Inflammatory macrophage treated with lipopolysaccharide for 1 hour (primary cell): ENCODE data around the gene CHST9.
"Not testable (repeated sequence)": the region's sequence is repeated elsewhere in the genome, so short reads cannot be mapped to it uniquely, and the experiment has no call there.

Experiments used
- DNase-seq, 2 donors: peaks; one replicate each; pipeline ENCODE4 v3.0.0-alpha.2; 2020 to 2022

Gene CHST9, protein sequence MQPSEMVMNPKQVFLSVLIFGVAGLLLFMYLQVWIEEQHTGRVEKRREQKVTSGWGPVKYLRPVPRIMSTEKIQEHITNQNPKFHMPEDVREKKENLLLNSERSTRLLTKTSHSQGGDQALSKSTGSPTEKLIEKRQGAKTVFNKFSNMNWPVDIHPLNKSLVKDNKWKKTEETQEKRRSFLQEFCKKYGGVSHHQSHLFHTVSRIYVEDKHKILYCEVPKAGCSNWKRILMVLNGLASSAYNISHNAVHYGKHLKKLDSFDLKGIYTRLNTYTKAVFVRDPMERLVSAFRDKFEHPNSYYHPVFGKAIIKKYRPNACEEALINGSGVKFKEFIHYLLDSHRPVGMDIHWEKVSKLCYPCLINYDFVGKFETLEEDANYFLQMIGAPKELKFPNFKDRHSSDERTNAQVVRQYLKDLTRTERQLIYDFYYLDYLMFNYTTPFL

DNA sequence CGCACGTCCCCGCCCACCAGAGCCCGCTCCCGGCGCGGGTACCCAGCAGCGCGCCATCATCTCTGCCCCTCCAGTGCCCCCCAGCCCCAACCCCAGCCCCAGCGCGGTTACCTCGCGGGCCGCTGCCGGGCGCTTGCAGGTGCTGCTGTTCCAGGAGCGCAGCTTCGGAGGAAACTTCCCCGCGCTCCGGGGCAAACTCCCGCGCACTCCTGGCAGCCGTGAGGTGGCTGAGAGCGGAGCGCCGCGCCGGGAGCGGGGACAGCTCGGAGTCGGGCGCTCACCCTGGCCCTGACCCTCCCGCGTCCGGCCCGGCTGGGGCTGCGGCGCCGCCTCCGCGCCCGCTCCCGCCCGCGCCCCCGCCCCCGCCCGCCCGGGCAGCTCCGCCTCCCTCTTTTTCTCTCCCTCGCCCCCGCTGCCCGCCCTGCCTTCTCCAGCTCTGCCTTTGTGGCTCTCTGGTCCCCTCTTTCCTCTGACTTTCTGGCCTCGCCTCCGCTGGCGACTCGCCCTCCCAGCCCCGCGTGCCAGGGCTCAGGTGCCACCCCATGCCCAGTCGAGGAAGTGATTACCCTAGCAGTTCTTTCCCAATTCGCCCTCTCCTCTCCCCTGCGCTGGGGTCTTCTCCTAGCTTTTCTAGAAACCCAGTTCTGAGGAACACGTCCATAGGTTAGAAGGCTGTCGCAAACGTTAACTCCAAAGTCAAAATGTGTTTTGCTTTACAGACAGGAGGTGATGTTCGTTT lies at the start of gene CHST9:
Gene CHST9 (minus strand): TSS at position 284 of the 739 bp plus-strand sequence. CDS start 42,499 bp downstream, outside the sequence.
- DNase-seq: no peak

DNA sequence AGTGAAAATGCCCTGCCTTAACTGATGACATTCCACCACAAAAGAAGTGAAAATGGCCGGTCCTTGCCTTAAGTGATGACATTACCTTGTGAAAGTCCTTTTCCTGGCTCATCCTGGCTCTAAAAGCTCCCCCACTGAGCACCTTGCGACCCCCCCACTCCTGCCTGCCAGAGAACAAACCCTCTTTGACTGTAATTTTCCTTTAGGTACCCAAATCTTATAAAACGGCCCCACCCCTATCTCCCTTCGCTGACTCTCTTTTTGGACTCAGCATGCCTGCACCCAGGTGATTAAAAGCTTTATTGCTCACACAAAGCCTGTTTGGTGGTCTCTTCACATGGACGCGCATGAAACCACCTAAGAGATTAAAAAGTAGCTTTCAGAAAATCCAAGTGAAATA lies 47.2 kb upstream of the CHST9 start:
- not testable (repeated sequence) for DNase-seq

DNA sequence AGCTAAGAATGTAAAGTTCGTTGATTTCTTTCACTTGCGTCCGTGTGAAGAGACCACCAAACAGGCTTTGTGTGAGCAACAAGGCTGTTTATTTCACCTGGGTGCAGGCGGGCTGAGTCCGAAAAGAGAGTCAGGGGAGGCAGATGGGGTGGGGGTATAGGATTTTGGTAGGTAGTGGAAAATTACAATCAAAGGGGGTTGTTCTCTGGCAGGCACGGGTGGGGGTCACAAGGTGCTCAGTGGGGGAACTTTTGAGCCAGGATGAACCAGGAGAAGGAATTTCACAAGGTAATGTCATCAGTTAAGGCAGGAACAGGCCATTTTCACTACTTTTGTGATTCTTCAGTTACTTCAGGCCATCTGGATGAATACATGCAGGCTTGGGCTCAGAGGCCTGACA lies 46.6 kb upstream of the CHST9 start:
- DNase-seq: not testable (repeated sequence)

DNA sequence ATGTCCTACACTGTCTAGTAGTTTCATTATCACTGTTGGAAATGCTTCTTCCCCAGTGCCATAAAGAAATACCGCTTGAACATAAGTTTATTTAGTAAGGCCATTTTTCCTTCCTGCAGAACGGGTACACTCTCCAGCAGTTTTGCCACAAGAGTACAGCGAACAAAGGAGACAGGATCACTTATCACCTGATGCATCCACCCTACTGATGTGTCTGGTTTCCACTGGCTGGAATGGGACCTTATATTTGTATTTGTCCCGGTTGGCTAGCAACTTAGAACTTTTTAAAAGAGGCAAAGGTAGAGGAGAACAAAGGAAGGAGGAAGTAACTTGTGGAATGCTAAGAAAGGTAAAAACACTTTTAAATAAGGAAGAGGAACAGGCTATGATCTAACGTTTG lies 46.1 kb upstream of the CHST9 start:
- DNase-seq: not testable (repeated sequence)

DNA sequence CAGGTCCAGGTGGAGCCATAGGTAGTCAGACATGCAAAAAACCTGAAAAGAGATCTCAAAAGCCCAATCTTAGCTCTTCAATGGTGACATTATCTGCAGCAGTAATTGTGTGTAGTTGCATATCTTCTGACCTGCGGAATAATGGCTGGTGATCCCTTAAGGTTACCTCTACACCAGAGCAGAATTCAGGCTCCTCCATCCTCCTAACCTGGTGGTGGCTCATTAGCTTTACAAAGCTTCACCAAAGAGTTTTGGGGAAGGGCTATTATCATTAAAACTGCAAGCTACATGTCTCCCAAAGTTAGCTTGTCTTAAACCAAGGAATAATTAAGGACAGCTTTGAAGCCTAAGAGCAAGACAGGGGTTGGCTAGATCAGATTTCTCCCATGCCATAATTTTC lies 42.6 kb upstream of the CHST9 start:
- DNase-seq: no peak

DNA sequence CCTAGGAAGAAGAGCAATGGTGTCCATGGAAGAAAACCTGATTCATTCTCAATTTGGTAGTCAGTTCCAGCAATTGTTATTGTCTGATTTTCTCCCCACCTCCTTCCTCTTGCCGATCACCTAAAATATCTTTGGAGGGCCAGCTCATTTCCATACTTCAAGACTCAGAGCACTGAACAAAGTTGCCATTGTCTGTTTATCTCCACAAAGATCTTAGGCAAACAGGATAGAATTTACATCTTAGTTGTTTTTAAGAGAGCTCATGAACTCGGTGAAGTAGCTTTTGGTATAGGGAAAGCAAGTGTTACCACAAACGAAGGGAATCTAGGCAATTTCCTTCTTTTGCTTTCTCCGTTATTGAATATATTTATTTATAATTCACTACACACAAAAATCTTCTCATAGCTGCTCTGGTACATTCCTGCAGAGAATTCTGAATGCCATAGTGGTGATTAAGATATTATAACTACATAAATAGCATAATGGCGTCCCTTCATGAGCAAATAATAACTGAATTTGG lies 41.5 kb upstream of the CHST9 start:
- no peak for DNase-seq

DNA sequence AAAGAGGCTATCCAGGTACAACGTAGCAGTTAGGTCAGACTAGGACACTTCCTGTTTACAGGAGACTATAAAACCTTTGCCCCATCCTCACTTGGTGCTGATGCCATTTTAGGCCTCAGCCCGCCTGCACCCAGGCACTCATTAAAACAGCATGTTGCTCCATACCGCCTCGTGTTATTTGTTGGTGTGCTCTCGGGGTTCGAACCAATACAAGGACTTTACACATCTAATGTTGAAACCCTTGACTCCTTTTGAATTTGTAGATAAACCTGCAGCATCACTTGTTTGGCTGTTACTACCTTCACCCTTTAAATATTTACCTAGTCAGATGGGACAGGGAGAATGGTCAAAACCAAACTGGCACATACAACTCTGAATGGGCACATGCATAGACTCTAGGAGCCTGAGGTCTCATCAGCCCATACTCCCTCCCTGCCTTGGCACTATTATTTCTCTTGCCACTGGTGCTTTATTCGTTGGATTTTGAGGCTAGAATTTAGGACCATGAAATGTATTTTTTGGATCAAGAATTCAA lies 40.9 kb upstream of the CHST9 start:
- DNase-seq: no peak

DNA sequence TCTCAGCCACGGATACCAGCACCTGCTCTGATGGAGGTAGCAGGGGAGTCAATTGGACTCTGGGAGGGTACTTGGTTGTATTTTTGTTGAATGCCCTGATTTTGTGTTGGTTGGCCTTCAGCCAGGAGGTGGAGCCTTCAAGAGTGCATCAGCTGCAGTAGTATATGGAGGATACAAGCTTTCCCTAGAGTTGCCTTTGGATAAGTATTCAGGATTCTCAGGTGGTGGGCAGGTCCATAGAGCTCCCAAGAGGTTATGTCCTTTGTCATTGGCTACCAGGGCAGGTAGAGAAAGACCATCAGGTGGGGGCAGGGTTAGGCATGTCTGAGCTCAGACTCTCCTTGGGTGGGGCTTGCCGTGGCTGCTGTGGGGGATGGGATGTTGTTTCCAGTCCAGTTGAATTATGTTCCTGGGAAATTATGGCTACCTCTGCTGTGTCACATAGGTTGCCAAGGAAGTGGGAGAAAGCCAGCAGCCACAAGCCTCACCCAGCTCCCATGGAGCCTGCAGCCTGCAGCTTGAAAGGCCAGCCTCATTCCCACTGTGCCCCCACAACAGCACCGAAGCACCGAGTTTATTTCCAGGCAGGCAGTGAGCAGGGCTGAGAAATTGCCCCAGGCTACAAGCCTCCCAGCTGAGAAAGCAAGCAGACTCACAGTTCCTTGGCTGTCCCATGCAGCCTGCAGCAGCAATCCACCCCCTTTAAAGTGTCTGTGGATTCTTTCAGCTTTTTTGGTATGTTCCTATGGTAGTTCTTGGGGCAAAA lies 38.6 kb upstream of the CHST9 start:
- DNase-seq: no peak

DNA sequence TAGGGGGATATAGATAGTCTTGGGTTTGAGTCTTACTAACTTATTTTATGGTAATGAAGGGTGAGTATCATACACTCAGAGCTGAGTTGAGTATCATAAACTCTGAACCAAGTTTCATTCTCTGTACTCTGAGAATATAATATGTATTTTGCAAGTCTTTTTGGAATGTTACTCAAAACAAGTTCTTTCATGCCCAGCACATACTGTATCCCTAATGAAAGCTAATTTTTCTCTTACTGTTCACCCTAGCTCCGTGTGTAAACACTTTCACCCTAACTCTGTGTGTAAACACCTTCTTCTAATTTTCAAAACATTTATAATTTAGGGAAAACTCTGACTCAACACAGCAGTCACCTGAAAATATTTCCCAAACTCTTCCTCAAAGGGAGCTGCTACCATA lies 29.7 kb upstream of the CHST9 start:
- DNase-seq: no peak

DNA sequence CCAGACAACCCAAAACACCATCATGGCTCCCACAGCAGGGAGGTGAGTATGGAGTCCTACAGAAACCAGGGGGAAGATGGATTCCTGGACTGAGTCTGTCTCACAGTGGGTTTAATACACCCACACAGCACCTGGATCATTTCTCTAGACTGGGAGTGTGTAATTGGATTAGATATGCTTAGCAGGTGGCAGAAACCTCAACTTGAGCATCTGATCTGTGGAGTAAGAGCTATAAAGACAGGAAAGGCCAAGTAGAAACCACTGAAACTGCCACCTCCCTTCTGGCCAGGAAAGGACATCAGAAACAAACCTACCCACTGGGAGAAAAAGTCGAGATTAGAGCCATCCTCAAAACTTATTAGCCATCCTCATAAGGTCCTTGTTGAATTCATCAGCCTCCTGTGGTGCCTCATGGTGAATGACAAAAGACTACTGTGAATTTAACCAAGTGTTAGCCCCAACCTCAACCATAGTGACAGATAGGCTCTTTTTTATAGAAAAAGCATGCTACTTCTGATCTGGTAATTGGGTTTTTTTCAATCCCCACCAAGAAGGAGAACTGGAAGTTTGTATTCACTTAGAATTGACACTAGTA lies 28.1 kb upstream of the CHST9 start:
- DNase-seq: no peak

DNA sequence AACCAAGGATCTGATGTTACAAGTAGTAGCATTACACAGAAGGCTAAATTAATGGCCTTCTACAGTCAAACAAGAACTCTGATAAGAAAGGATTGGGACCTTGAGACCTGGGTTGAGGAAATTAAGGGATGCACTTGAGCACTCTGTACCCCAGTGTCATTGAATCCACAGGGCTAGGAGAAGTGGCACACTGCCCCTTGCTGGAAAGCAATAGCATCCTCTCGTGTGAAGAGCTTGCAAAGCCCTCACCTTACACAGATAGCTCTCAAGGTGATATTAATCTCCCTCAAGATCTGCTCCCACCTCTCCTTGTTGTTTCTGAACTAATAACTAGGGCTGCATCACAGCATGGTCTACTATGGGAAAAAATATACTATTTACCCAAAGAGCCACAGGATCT lies 26.5 kb upstream of the CHST9 start:
- no peak for DNase-seq

DNA sequence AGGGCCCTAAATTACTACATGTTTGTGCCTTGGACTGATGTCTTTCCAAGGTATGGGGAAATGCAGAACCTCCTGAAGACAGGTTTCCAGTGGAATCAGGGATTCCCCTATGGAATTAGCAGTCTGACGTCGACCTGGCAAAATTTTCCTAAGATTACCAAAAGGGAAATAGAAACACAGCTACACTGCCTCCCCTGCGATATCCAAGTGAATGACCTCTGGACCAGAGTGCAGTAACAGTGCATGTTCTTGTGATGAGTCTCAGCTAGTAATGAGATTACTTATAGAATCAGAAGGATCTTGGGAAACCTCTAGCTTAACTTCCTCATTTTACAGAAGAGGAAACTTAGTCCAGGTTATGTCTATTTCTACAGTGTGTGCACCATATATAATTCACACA lies 21.3 kb upstream of the CHST9 start:
- DNase-seq: no peak

DNA sequence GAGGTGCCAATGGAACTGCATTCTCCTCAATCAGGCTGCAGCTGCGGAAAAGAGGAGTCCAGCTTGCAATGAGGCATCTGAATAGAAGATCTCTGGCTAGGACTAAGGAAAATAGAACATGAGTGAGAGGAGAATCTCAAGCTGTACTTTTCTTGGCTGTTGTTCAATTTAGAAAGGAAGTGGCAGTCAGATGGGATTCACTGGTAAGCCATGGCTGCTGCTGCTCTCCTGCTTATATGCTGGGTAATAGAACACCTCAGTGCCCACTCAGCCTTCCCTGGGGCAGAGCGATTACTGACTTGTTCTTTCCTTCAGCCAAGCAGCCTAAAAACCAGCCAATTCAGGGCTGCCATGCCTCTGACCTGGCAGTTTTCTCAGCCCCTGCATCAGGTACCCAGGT lies 17.6 kb upstream of the CHST9 start:
- DNase-seq: no peak

DNA sequence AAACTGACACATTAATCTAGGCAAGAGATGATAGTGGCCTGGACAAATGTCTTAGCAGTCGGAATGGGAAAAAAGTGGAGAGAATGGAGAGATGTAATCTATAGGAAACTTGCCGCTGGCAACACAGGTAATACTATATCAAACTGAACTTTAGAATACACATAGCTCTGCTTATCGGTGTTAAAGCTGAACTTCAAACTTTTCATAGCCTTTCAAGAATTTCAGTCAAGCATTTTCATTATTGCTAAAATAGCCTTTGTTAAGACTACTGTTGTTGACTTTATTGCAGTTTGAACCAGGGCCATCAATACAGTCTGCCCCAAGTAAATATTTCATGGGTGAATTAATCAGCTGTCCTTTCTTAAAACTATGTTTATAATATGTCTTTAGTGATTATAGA lies 12.9 kb upstream of the CHST9 start:
- no peak for DNase-seq

DNA sequence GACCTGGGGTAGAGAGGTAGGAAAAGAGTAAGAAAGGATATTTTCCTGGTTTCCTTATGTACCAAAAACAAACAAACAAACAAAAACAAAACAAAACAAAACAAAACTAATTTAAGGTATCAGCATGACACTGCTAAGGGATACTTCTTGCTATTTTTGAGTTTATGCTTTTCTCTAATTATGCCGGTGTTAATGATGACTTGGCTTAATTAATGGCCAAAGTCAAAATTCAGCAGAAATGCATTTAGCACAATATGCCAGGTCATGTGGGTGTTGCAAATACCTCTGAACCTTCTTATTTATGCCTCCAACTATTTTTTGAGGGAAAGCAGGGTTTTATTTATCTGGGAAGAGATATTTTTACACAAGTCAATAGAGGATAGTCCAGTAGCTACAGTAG lies 3.2 kb upstream of the CHST9 start:
- no peak for DNase-seq

DNA sequence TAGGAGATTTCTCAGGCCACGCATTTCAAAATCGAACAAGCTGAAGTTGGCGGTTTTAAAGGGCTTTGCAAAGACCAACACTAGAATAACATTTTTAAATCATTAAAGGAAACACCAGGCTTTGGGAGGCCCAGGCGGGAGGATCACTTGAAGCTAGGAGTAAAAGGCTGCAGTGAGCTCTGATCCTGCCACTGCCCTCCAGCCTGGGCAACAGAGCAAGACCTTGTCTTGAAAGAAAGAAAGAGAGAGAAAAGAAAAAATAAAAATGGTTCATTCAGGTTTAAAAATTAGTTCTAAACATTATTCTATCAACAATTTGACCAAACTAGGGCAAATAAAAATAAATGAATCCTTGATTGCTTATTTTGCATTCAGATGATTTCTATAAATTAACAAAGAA lies 789 bp upstream of the CHST9 start:
- no peak for DNase-seq

DNA sequence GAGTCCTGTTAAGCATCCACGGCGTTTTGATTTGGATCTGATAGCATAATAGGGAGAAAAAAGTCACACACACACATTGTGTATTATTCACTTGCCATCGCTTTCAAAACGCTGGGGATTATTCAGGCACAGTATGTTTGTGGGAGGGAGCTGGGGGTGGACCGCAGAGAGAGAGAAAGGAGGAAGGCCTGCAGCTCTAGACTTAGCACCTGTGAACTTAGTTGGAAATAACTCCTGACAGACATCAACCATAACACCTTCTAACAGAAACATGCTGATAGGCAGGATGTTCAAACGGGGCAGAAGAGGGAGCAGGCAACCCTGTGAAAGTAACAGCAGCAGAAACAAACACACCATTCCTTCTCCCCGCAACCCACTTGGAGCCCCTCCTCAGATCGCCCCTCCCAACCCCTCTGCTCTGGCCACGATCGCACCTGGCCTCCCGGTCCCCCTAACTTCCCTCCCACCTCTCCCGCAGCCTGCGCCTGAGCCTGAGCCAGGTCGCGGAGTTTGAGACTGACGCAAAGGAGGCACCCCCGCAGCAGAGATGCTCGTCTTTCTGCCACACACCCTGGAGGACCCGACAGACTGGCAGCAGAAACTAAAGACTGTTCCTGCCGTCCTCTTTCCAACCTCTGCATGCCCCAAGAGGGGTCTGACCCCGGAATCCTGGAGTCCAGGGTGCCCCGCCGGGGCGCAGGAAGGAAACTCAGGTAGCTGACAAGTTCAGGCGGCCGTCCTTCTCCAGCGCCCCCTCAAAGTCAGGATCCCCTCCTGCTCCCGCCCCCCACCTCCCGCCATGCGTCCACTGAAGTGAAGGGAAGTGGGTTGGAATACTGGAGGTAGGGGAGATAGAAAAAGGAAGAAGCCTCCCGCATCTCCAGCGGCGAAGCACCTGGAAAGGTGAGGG lies 738 bp downstream of the CHST9 start:
- no peak for DNase-seq

DNA sequence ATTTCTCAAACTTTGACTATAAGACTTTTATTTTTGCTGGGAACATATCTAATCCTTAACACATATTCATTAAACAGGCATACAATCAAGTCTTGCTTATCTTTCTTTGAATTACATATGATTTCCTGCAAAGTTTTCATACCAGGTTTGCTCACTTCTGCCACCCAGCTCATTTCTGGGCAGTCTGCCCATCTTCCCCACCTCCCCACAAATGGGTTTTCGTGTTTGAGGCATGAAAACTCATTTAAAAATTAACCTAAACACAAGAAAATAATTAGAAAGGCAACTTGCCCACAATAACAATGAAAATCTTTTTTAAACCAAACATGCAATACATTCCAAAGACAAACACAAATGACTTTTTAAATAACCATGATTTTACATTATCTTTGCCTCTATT lies 3.4 kb downstream of the CHST9 start:
- no peak for DNase-seq

DNA sequence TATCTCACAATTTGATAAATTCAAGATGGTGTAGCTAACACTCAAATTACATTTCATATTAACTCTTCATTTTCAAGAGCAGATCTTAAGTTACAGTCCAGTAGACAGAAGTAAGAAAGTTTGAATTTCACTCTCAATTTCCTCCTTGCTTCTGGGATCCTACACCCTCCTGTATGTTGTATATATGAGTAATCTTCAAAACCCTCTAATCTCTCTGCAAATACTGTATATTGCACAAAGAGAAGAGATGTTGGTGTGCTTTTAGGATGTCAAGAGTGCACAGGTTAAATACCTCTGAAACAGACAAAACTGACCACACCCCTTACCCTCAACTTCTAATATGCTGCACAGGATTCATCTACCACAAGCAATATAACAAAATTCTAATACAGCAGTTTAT lies 6.7 kb downstream of the CHST9 start:
- no peak for DNase-seq

DNA sequence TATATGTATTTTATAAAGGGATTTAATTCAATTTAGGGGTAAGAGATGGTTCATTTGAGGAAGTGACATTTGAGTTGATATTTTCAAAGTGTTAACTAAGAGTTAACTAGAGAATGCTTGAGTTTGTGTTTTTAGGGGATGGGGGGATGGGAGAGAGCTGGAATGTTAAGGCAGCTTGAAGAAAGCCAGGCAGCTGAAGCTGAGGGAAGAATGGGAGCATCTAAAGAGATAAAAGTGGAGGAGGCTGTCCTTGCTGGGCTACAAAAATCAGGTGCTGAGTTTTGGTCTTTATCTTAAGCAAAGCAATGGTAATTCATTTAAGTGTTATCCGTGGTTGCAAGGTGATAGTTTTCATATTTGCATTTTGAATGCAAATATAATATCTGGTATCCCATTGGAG lies 9.2 kb downstream of the CHST9 start:
- no peak for DNase-seq

DNA sequence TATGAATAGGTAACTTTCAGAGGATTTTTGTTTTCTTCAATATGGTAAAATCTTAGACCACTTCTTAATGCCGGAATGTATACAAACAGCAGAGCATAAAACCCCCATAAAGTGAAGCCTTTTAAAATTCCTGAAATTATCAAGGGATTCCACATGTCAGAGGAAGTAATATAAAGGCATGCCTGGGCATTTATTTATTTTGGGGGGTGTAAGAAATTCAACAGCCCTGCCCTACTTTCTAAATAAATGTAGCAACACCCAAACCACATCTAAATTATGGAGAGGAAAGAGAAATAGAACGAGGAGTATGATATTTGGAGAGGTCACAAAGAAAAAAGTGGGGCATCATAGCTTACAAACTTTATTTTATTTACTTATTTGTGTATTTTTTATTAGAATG lies 9.9 kb downstream of the CHST9 start:
- no peak for DNase-seq

DNA sequence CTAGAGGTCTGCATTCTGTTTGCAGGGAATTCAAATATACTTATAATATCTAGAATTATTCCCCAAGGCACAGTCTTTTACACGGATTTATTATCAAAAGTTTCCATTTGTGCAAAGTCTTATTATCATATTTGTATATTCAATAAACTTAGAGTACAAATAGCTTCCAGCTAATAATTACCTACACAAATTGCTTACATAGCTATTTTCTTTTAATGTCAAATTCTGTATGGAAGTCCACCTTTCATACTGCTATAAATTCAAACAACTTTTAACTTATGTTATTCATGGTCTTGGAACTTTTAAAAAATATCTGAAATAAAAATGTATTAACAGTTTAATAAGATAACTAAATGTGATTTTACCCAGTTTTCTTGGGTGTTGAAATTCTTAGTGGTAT lies 13.1 kb downstream of the CHST9 start:
- DNase-seq: no peak
